Head of caudate nucleus (tissue), 42 donors: ENCODE results near the gene TMEM41B.
"Not testable (repeated sequence)": the region's sequence is repeated elsewhere in the genome, so short reads cannot be mapped to it uniquely, and the experiment has no call there.

Experiments
- DNase-seq, 42 donors: peaks; one replicate each; pipeline versions ENCODE4 v3.0.0 to v3.0.0-alpha.2; 2020 to 2021; ENCODE audit warnings: mixed read lengths in 7 of 42
- intact Hi-C: fragments of 100-400 bp; cut with DNase I; formaldehyde crosslinking; loops from one replicate; pipeline ENCODE4 v1.15.0; 2022

Gene TMEM41B

DNA sequence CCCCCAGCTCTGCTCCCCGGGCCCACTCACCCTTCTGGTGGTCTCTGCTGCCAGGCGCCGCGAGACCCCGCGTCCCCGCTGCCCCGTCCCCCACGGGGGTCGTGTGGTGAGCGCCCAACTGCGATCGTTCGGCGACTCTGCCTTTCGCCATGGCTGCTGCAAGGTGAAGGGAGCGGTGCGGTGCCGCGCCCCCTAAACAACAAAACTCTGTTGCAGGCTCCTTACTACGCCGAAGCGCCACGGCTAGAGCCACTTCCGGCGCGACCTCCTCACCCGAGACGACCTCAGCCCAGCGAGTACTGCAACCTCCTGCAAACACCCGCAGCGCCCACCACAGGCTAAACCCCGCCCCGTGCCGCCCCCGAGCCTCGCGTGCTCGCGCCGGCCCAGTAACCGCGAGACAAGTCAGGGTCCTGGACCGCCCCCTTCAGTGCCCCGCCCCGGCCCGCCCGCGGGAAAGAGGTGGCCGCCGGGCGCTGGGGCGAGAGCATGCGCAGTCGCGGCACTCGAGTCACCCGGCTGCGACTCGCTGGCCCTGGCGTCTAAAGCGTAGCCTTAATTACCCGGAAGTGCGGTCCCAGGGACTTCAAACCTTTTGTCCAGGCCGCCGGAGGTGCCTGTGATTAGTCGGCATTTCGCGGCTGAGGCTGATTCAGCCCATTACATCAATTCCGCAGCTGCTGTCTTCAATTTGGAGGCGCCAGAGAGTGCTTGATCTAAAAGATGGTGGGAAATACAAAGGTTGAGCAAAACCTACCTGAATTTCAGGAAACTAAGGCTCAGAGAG lies at the start of gene TMEM41B:
TSS of gene TMEM41B (minus strand) at position 303 of the 787 bp plus-strand sequence. CDS start at position 151, 152 bp downstream.
- peak; percentile 90 to 99 (median 97) for DNase-seq
- intact Hi-C loops, result loop anchor here (2.0 to 5.0 kb wide), 3 partner anchors 47 to 70 kb away; partner anchors contain the start of genes DENND5A and IPO7

DNA sequence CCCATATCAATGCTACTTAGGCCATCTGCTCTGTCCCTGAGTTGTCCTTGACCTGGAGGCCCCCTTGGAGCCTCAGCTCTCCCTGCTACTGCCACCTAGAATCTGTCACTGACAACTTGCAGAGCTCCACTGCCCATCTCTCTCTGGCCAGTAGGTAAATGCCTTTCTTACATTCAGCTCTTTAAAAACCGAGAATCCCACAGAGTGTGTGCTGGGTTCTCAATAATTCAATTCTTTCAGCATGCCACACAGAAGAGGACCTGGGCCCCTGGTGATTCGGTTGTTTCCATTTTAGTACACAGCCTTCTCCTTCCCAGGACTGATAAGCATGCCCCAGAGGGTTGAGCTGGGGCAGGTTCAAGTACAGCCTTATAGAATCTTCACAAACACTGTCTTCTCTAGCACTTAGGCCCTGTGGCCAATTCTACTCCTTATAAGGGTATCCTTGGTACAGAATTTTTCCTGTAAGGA lies 48.0 kb upstream of the TMEM41B start:
- intact Hi-C loops, result loop anchor here (5.0 to 10.0 kb wide), 2 partner anchors 45 to 98 kb away; partner anchors contain the start of gene DENND5A
- no peak for DNase-seq

DNA sequence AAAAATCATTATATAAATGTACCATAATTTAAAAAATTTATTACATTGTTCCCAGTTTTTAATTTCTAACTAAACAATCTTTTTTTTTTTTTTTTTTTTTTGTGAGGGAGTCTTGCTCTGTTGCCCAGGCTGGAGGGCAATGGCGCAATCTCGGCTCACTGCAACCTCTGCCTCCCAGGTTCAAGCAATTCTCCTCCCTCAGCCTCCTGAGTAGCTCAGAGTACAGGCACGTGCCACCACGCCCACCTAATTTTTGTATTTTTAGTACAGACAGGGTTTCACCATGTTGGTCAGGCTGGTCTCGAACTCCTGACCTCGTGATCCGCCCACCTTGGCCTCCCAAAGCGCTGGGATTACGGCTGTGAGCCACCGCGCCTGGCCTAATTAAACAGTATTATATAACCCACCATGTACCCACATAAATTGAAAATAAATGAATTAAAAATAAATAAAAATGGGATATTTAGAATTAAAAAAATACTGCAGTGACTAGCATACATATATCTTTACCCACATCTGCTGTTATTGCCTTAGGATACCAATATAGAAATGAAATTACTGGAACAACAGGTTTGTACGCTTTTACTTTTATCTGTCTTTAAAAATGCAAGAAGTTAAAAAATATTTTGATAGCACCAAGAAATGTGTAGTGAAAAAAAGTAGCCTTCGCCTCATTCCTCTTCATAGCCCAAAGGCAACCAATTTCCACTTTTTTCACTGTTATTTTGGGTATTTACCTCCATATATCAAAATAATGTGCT lies 46.6 kb upstream of the TMEM41B start:
- intact Hi-C loops, result loop anchor here (5.0 to 10.0 kb wide), 2 partner anchors 44 to 96 kb away; partner anchors contain the start of gene DENND5A
- not testable (repeated sequence) for DNase-seq

- no peak for DNase-seq
- intact Hi-C loops, result no loop called here
Measured at GRCh38 chr11:9357041-9357440, 42.6 kb upstream of the TMEM41B start.

DNA sequence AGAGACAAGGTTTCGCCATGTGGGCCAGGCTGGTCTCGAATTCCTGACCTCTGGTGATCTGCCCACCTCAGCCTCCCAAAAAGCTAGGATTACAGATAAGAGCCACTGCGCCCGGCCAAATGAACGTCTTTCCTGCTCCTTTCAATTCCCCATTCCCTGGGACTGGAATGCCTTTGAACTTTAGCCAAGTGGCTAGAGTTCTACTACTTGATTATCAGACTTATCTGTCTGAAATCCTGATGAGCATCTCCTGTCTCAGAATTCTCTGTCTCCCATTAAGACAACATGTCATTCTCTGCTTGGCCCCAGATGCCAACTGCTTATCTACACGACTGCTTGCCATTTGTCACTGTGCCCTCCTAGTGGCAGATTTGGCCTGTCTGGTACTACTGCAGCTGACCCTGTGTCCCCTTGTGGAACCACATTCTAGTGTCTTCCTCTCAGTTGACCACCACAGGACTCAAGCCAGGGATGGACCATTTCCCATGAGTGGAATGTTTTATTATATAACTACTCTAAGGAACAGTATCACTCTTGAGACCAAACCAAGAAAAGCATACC lies 37.0 kb upstream of the TMEM41B start:
- DNase-seq, result no peak
- intact Hi-C loops, result no loop called here

DNA sequence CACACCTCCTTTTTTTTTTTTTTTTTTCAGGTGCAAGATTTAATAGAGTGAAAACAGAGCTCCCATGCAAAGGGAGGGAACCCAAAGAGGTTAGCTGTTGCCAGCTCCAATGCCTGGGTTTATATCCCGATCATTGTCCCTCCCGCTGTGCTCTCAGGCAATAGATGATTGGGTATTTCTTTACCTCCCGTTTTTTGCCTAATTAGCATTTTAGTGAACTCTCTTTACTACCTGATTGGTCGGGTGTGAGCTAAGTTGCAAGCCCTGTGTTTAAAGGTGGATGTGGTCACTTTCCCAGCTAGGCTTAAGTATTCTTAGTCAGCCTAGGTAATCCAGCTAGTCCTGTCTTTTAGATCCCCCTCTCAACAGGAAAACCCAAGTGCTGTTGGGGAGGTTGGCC lies 33.4 kb upstream of the TMEM41B start:
- DNase-seq, intact Hi-C loops: not testable (repeated sequence)

- intact Hi-C loops, result no loop called here
- no peak for DNase-seq
Measured at GRCh38 chr11:9347100-9347499, 32.7 kb upstream of the TMEM41B start.

GRCh38 chr11:9344061-9344680 lies 29.8 kb upstream of the TMEM41B start:
- intact Hi-C loops, result no loop called here

DNA sequence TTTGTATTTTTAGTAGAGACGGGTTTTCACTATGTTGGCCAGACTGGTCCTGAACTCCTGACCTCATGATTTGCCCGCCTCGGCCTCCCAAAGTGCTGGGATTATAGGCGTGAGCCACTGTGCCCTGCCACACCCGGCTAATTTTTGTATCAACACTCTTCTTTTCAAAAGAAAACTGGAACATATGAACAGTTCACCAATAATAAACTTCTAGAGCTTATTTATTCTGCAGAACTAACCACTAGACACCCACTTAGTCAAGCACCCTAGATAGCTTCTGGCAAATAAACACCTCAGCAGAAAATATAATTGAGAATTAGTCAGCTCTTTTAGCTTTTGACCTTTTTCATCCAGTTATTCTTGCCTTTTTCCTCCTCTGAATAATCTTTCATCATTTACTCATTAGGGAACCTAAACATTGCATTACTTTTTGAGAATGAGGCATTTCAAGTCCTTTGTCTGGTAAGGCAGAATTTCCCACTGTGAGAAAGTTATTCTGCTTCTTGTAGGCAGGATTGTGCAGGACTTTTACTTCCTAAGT lies 27.3 kb upstream of the TMEM41B start:
- intact Hi-C loops, result no loop called here
- no peak for DNase-seq

More at GRCh38 chr11:9344061-9344680, 29.8 kb upstream of the TMEM41B start:
- no peak for DNase-seq

DNA sequence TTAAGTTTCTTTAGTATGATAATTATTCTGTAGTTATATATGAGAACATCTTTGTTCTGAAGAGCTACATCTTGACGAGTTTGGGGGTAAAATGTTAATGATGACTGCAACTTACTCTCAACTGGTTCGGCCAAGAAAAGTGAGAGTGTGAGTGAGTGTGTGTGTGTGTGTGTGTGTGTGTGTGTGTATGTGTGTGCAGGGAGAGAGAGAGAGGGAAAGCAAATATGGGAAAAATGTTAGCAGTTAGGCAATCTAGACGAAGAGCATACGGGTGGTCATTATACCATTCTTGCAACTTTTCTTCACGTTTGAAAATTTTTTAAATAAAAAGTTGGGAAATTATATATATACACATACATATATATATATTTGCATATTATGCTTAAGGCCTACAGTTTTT lies 18.3 kb upstream of the TMEM41B start:
- intact Hi-C loops, result no loop called here

DNA sequence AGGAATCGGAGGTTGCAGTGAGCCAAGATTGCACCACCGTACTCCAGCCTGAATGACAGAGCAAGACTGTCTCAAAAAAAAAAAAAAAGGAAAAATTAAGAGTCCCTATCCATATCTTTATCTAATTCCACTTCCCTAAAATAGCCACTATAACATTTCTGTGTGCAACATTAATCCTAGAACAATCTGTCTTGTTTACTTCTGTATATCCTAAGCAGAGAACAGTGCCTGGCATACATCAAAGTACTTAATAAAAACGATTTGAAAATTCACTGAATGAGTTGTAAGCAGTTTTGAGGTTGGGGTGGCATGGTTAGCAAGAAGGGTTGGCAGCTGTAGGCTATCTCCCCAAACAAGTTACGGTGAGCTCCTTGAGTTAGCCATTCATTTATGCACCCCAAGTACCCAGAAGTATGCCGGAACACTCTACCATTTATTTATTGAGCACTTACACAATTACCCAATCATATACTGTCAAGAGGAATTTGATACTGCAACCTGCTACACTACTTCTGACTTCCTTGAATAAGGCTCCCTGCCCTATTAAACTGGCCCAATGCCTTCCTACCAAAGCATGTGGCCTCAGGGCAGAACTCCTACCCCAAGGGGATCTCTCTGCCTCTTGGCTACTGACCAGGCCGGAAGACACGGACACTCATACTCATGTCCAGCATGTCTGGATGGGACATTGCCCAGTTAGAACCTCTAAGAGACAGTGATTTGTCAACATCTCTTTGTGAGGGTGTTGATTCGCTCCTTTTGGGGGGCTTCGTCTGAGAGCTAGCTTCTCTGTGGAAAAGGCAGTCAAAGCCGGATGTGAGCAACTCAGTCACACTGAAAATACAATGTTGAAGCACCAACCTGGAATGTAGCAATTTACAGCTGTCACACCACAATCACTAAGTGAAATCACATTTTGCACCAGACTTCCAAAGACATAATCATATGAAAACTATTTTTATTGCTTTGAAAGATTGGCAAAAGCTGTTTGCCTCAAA lies 16.3 kb upstream of the TMEM41B start:
- no peak for DNase-seq
- intact Hi-C loops, result no loop called here

More for the DNA sequence above, 18.3 kb upstream of the TMEM41B start:
- no peak for DNase-seq

DNA sequence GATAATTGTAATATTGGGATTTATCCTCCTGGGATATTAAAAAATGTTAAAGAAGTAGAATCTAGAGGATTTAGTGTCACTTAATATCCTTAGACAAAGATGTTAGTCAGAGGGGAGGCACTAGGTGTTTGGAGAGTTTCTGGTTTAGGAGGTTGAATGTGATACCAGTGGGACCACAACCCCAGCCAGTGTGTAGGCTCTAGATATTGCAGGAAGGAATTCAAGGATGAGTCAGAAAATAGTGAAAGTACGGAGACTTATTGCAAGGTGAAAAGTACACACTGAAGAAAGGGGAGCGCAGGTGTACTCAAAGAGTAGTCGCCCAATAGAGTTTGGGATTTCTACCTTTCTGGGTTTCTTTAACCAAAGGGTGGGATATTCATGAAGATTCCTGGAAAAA lies 5.7 kb upstream of the TMEM41B start:
- DNase-seq, result no peak
- intact Hi-C loops, result no loop called here

DNA sequence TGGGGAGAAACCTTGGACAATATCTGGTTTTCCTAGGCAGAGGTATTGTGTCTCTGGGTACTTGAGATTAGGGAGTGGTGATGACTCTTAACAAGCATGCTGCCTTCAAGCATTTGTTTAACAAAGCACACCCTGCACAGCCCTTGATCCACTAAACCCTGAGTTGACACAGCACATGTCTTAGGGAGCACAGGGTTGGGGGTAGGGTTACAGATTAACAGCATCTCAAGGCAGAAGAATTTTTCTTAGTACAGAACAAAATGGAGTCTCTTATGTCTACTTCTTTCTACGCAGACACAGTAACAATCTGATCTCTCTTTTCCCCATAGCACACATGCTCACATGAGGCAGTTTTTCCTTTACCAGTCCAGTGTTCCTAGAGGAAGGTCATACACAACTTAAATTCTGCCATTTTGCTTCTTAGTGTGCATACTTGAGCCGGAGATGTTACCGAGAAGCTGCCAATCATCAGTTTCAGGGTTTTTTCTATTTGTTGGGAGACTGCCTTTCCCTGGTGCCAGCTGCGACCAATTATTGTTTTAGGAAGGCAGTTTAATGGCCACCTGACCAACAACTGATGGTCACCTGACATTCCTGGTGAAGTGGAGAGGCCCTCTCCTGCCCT lies 5.1 kb upstream of the TMEM41B start:
- not testable (repeated sequence) for DNase-seq
- intact Hi-C loops, result loop anchor here (5.0 kb wide), 1 partner anchor 43 kb away; no protein-coding TSS in a partner anchor

DNA sequence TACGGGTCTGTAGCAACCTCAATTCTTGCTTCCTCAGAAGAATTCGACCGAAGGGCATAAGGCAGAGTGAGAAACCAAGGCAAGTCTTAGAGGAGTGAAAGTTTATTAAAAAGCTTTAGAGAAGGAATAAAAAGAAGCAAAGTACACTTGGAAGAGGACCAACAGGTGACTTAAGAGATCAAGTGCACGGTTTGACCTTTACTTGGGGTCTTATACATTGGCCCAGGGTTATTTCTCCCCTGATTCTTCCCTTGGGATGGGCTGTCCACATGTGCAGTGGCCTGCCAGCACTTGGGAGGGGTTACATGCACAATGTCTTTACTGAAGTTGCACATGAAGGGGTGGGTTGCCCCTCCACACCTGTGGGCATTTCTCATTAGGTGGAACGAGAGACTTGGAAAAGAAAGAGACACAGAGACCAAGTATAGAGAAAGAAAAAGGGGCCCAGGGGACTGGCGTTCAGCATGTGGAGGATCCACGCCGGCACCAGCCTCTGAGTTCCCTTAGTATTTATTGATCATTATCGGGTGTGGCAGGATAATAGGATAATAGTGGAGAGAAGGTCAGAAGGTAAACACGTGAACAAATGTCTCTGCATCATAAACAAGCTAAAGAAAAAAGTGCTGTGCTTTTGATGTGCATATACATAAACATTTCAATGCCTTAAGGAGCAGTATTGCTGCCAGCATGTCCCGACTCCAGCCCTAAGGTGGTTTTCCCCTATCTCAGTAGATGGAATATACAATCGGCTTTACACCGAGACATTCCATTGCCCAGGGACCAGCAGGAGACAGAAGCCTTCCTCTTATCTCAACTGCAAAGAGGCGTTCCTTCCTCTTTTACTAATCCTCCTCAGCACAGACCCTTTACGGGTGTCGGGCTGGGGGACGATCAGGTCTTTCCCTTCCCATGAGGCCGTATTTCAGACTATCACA lies 4.3 kb upstream of the TMEM41B start:
- intact Hi-C loops, result loop anchor here (5.0 kb wide), 1 partner anchor 44 kb away; no protein-coding TSS in a partner anchor
- peak in 1 of 42 donors; percentile 7 for DNase-seq

- intact Hi-C loops, result loop anchor here (5.0 kb wide), 1 partner anchor 46 kb away; no protein-coding TSS in a partner anchor
- no peak for DNase-seq
Measured at GRCh38 chr11:9316334-9316733, 1.9 kb upstream of the TMEM41B start.
